Stimulated activated CD4-positive, alpha-beta T cell treated with anti-CD3 and anti-CD28 coated beads, Interleukin-2, amount 100 ng/mL, for 4 hours (primary cell): ENCODE data around the gene ZSWIM3.
"Not testable (repeated sequence)": the region's sequence is repeated elsewhere in the genome, so short reads cannot be mapped to it uniquely, and the experiment has no call there.

Experiments
- DNase-seq: peaks from one replicate; pipeline ENCODE4 v3.0.0-alpha.2; 2020; ENCODE audit warnings: low read depth

Gene ZSWIM3

GRCh38 chr20:45861221-45862075, 4.0 kb downstream of the ZSWIM3 start:
- no peak for DNase-seq

- DNase-seq: no peak
Observed at GRCh38 chr20:45863543-45864470, 6.4 kb downstream of the ZSWIM3 start.

DNA sequence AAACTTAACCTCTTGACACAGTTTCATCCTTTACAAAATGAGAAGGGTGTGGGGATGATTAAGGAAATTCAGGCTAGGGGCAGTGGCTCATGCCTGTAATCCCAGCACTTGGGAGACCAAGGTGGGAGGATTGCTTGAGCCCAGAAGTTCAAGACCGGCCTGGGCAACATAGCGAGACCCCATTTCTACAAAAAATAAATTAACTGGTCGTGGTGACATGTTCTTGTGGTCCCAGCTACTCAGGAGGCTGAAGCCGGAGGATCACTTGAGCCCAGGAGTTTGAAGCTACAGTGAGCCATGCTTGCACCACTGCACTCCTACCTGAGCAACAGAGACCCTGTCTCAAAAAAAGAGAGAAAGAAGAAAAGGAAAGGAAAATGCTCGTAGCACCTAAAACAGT, 9.0 kb downstream of the ZSWIM3 start:
- DNase-seq: no peak

DNA sequence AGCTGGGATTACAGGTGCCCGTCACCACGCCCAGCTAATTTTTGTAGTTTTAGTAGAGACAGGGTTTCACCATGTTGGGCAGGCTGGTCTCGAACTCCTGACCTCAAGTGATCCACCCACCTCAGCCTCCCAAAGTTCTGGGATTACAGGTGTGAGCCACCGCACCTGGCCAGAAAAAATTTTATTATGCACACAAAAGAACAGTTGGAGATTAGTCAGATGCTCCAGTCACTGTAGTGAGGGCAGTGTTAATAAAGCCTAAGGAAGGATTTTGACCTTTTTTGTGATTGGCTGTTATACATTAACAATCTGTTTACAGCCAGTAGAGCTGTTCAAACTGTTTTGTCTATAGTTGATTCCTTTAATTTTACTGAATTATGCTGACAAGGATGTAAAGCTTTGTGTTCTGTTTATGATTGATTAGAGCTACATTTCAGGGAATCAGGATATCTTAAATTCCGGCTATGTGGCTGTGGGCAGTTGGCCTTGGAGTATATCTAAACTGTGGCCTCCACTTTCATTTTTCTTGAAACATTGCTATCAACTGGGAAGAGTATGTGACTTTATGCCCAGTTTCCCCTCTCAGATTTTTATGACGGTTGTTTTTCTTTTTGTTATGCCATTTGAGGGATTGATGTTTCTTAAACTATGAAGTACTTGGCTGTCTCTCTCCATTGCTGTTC, 9.9 kb downstream of the ZSWIM3 start:
- DNase-seq: no peak

DNA sequence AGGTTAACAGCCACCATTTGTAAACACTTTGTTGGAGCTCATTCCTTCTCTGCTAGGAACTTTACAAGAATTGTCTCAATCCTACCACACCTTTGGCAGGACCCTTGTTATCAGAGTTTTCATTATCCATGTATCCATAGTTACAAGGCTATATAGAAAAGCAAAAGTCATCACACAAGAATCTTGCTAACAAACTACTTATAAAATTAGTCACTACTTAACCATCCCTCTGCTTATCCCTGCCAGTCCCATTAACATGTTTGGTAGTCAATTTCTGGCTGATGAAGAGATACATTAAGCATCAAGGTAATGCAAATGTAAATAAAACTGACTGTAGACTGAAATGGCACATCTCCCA, 10.4 kb downstream of the ZSWIM3 start:
- DNase-seq: no peak

- no peak for DNase-seq
Observed at GRCh38 chr20:45872626-45873025, 15.2 kb downstream of the ZSWIM3 start.

GRCh38 chr20:45873409-45874103, 16.1 kb downstream of the ZSWIM3 start:
- DNase-seq: no peak

DNA sequence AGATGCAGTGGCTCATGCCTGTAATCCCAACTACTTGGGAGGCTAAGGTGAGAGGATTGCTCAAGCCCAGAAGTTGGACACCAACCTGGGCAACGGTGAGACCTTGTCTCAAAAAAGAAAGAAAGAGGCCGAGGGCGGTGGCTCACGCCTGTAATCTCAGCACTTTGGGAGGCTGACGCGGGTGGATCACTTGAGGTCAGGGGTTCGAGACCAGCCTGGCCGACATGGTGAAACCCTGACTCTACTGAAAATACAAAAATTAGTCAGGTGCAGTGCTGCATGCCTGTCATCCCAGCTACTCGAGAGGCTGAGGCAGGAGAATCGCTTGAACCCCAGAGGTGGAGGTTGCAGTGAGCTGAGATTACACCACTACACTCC, 16.7 kb downstream of the ZSWIM3 start:
- not testable (repeated sequence) for DNase-seq

GRCh38 chr20:45874576-45874975, 17.2 kb downstream of the ZSWIM3 start:
- no peak for DNase-seq

DNA sequence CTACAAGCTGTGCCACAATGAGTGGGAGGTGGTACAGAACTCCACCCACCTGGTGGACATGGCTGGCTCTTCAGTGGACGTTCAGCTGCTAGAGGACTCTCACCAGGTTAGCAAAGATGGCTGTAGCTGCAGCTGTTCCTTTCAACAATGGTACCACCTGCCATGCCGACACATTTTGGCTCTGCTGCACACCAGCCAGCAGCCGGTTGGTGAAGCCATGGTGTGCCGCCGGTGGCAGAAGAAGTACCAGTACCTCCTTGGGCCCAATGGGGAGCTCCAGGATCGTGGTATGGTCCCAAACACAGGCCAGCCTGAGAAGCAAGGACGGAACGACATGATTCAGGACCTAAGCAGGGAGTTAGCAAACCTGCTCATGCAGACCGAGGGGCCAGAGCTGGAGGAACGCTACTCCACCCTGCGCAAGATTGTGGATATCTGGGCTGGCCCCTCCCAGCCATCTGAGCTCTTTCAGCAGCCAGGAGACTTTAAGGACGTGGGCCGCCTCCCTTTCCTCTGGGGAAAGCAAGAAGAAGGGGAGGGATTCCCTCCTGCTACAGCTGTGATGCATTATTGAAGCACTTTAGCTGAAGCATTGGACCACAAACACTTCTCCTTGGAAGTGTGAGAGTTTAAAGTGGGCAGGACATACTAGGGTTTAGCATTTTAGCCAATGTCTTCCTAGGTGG, 20.8 kb downstream of the ZSWIM3 start:
- no peak for DNase-seq

GRCh38 chr20:45880988-45881788, 23.8 kb downstream of the ZSWIM3 start, which contains the start of gene ZSWIM1:
Gene ZSWIM1 (plus strand): TSS chr20:45881227. CDS start chr20:45882593, 1,366 bp downstream.
- DNase-seq: peak; percentile 97

- no peak for DNase-seq
Observed at GRCh38 chr20:45882469-45883099, 25.2 kb downstream of the ZSWIM3 start.

DNA sequence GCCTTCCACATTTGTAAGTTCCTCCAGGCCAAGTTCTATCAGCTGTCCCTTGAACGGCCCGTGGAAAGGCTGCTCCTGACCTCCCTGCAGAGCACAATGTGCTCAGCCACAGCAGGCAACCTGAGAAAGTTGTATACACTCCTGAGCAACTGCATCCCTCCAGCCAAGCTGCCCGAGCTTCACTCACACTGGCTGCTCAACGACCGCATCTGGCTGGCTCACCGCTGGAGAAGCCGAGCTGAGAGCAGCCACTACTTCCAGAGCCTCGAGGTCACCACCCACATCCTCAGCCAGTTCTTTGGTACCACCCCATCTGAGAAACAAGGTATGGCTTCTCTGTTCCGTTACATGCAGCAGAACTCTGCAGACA, 25.7 kb downstream of the ZSWIM3 start:
- no peak for DNase-seq

DNA sequence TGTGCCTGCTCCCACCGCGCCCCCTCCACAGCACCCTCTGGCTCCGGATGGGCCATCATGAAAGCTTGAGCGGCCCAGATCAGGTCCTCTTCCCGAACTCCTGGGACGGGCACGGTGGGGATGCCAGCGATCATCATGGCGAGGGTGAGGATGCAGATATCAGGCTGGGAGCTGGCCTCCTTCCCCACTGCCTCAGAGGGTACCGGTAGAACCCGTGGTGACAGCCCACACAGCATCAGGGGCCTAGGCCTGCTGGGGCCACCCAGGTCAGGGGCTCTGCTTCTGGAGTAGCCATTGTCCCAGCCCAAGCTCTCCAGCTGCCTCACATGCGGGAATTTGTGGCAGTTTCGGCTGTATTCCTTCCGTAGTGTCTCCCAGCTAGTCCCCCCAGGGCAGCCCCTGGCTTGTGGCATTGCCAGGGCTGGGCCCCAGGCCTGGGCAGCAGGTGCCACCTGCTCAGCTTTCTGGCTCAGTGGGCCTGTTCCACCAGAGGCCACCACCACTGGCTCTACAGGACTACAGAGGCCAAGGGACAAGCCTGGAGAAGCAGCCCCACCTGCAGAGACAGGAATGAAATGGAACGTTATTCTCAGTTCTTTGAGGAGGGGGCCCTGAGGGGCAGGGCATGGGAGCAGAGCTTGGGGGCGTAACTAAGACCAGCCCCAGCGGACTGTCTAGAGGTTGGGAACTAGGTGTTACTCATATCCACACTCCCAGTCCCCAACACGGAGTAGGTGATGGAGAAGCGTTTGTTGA, 29.4 kb downstream of the ZSWIM3 start:
- no peak for DNase-seq

DNA sequence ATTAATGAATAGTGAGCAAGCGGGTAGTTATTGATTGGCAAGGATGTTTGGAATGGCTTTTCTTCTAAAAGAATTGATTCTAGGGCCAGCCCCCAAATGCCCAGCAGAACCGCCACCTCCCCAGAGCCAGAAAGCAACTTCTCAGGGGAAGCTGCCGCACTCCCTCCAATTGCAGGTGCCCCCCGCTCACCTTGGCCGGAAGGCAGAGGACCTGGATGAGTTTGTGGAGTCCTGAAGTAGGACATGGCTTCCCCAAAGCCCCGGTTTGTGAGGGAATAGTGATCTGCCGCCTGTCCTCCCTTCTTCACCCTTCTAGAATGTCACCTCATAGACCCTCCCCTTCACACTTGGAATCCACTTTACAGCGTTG, 29.9 kb downstream of the ZSWIM3 start, which contains the start of gene SPATA25:
SPATA25 (minus strand) TSS at position 277 of the 370 bp plus-strand sequence; CDS start at position 245, 32 bp downstream.
- no peak for DNase-seq

GRCh38 chr20:45888681-45889080, 31.3 kb downstream of the ZSWIM3 start:
- DNase-seq: no peak

DNA sequence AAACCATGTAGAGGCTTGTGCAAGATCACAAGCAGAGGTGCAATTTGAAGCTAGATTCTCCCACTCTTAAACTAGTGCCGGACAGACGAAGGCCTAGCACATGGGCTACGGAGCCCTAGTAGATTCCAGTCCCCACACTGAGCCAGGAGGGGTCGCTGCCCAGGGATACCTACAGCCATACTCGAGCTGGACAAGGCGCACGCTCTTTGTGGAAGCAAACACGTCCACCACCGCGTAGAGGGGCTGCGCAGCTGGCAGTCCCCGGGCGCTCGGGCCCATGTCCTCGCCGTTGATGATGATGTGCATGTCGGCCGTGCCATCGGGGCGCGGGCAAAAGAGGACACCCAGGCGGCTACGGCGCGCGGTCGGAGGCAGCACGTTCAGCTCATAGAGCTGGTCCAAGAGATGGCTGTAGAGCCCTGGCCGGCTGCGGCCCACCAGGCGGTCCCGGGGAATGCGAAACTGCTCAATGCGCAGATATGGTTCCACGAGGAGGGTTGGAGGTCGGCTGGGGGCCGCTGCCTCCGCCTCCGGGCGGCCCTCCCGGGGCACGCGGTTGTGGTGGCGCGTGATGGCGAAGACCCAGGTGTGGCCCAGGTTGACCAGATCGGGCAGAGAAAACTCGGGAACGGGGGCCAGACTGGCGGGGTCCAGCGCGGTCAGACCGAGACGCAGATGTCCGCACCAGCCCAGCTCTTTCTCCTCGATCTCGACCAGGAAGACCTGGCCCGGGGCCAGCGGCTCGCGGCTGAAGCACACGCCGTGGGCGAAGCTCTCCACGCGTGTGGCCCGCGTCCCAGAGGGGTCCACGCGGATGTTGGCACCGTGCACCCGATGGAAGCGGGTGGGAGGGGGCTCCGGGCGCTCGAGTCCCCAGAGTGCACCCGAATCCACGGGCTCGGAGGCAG, 32.9 kb downstream of the ZSWIM3 start:
- peak; percentile 27 for DNase-seq
